Measurements from ENCODE around the gene SNX1. TPM values are rescaled to one million over a fixed set of nuclear protein-coding genes. Genes with fewer than 3 reads are reported as not detected.

SNX1 gene
- total and polyA plus RNA-seq, 2 of the 13 experiments (the other 11 are each of a cell fraction or from before 2014, with no cell fraction given): 29.3 to 60.1 TPM

GRCh38 chr15:64095795-64096667 is at the start of gene SNX1 (continued):
- TF ChIP-seq, protein P1, sequence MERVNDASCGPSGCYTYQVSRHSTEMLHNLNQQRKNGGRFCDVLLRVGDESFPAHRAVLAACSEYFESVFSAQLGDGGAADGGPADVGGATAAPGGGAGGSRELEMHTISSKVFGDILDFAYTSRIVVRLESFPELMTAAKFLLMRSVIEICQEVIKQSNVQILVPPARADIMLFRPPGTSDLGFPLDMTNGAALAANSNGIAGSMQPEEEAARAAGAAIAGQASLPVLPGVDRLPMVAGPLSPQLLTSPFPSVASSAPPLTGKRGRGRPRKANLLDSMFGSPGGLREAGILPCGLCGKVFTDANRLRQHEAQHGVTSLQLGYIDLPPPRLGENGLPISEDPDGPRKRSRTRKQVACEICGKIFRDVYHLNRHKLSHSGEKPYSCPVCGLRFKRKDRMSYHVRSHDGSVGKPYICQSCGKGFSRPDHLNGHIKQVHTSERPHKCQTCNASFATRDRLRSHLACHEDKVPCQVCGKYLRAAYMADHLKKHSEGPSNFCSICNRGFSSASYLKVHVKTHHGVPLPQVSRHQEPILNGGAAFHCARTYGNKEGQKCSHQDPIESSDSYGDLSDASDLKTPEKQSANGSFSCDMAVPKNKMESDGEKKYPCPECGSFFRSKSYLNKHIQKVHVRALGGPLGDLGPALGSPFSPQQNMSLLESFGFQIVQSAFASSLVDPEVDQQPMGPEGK (CRISPR knock-in tag; IDR thresholded peaks at IDR 0.05): peak; percentile 77; the same call in 1 of the 2 replicates
- TF ChIP-seq TFAP4 (IDR thresholded peaks at IDR 0.05; ENCODE audit: borderline replicate concordance, low read depth) (peak; percentile 75; the same call in 1 of the 2 replicates), ZNF530 (CRISPR knock-in tag; IDR thresholded peaks at IDR 0.05; ENCODE audit: low read depth) (no peak), HDAC2 (CRISPR knock-in tag; IDR thresholded peaks at IDR 0.05) (peak; percentile 86), JUNB (CRISPR knock-in tag; IDR thresholded peaks at IDR 0.05; ENCODE audit: borderline replicate concordance) (no peak; the same call in 1 of the 2 replicates), HOXD1 (CRISPR knock-in tag; IDR thresholded peaks at IDR 0.05) (0 out of 2 replicates have a peak, but pooled peaks have one; percentile 18), ZKSCAN8 (CRISPR knock-in tag; IDR thresholded peaks at IDR 0.05; ENCODE audit: borderline replicate concordance) (peak; percentile 82; the same call in 1 of the 2 replicates), ZBTB21 (CRISPR knock-in tag; IDR thresholded peaks at IDR 0.05) (peak; percentile 67; the same call in 1 of the 2 replicates), ARHGAP35 (CRISPR knock-in tag; IDR thresholded peaks at IDR 0.05; ENCODE audit: borderline replicate concordance) (0 out of 2 replicates have a peak, but pooled peaks have one; percentile 55), AHR (CRISPR knock-in tag; IDR thresholded peaks at IDR 0.05) (peak; percentile 85; the same call in 1 of the 2 replicates), PHF8 (CRISPR knock-in tag; IDR thresholded peaks at IDR 0.05) (peak; percentile 92), CBX5 (CRISPR knock-in tag; IDR thresholded peaks at IDR 0.05; ENCODE audit: borderline replicate concordance) (peak; percentile 70; the same call in 1 of the 2 replicates), NAIF1 (CRISPR knock-in tag; IDR thresholded peaks at IDR 0.05; ENCODE audit: borderline replicate concordance) (no peak), ZNF143 (CRISPR knock-in tag; IDR thresholded peaks at IDR 0.05) (peak; percentile 81)
- TF ChIP-seq, protein P2, sequence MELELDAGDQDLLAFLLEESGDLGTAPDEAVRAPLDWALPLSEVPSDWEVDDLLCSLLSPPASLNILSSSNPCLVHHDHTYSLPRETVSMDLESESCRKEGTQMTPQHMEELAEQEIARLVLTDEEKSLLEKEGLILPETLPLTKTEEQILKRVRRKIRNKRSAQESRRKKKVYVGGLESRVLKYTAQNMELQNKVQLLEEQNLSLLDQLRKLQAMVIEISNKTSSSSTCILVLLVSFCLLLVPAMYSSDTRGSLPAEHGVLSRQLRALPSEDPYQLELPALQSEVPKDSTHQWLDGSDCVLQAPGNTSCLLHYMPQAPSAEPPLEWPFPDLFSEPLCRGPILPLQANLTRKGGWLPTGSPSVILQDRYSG (CRISPR knock-in tag; IDR thresholded peaks at IDR 0.05): 0 out of 2 replicates have a peak, but pooled peaks have one; percentile 31
- TF ChIP-seq, protein P3, sequence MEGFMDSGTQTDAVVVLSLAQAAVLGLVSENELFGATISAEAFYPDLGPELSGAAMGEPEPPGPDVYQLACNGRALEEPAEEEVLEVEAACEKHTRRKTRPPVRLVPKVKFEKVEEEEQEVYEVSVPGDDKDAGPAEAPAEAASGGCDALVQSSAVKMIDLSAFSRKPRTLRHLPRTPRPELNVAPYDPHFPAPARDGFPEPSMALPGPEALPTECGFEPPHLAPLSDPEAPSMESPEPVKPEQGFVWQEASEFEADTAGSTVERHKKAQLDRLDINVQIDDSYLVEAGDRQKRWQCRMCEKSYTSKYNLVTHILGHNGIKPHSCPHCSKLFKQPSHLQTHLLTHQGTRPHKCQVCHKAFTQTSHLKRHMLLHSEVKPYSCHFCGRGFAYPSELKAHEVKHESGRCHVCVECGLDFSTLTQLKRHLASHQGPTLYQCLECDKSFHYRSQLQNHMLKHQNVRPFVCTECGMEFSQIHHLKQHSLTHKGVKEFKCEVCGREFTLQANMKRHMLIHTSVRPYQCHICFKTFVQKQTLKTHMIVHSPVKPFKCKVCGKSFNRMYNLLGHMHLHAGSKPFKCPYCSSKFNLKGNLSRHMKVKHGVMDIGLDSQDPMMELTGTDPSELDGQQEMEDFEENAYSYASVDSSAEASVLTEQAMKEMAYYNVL (CRISPR knock-in tag; IDR thresholded peaks at IDR 0.05; ENCODE audit: borderline replicate concordance): peak; percentile 70; the same call in 1 of the 2 replicates
- TF ChIP-seq, protein P4, sequence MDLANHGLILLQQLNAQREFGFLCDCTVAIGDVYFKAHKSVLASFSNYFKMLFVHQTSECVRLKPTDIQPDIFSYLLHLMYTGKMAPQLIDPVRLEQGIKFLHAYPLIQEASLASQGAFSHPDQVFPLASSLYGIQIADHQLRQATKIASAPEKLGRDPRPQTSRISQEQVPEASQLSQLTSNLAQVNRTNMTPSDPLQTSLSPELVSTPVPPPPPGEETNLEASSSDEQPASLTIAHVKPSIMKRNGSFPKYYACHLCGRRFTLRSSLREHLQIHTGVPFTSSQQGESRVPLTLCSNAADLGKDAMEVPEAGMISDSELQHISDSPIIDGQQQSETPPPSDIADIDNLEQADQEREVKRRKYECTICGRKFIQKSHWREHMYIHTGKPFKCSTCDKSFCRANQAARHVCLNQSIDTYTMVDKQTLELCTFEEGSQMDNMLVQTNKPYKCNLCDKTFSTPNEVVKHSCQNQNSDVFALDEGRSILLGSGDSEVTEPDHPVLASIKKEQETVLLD (CRISPR knock-in tag; IDR thresholded peaks at IDR 0.05; ENCODE audit: low read depth): 0 out of 2 replicates have a peak, but pooled peaks have one; percentile 35

Measured in HepG2 (cell line).